Ishikawa (cell line): ENCODE measurements around the gene PCDH9.

ENCODE experiments used
- CEBPB ChIP-seq: IDR thresholded peaks from 2 replicates; pipeline ENCODE4 v1.6.1; 2012
- CREB1 ChIP-seq: IDR thresholded peaks from 2 replicates; pipeline ENCODE4 v1.6.1; 2012; ENCODE audit warnings: low read depth
- EP300 ChIP-seq: IDR thresholded peaks from 2 replicates; pipeline ENCODE4 v1.6.1; 2012; ENCODE audit warnings: borderline replicate concordance
- FOXM1 ChIP-seq: IDR thresholded peaks from 2 replicates; pipeline ENCODE4 v1.6.1; 2012; ENCODE audit warnings: low read depth, borderline replicate concordance
- NFIC ChIP-seq: IDR thresholded peaks from 2 replicates; pipeline ENCODE4 v1.6.1; 2012
- RAD21 ChIP-seq: IDR thresholded peaks from 2 replicates; pipeline ENCODE4 v1.6.1; 2012; ENCODE audit warnings: low read depth
- TAF1 ChIP-seq: IDR thresholded peaks from 2 replicates; pipeline ENCODE4 v1.6.1; 2012; ENCODE audit warnings: low read depth, mild to moderate bottlenecking
- TCF12 ChIP-seq: IDR thresholded peaks from 2 replicates; pipeline ENCODE4 v1.6.1; 2012; ENCODE audit warnings: low read depth
- TEAD4 ChIP-seq: IDR thresholded peaks from 2 replicates; pipeline ENCODE4 v1.6.1; 2012
- ZBTB7A ChIP-seq: IDR thresholded peaks from 2 replicates; pipeline ENCODE4 v1.6.1; 2012; ENCODE audit warnings: low read depth
- TF ChIP-seq, protein P1 (sequence below): IDR thresholded peaks from 2 replicates; pipeline ENCODE4 v1.6.1; 2012; ENCODE audit warnings: low read depth, mild to moderate bottlenecking
- TF ChIP-seq, protein P2 (sequence below): IDR thresholded peaks from 2 replicates; pipeline ENCODE4 v1.6.1; 2012

DNA sequence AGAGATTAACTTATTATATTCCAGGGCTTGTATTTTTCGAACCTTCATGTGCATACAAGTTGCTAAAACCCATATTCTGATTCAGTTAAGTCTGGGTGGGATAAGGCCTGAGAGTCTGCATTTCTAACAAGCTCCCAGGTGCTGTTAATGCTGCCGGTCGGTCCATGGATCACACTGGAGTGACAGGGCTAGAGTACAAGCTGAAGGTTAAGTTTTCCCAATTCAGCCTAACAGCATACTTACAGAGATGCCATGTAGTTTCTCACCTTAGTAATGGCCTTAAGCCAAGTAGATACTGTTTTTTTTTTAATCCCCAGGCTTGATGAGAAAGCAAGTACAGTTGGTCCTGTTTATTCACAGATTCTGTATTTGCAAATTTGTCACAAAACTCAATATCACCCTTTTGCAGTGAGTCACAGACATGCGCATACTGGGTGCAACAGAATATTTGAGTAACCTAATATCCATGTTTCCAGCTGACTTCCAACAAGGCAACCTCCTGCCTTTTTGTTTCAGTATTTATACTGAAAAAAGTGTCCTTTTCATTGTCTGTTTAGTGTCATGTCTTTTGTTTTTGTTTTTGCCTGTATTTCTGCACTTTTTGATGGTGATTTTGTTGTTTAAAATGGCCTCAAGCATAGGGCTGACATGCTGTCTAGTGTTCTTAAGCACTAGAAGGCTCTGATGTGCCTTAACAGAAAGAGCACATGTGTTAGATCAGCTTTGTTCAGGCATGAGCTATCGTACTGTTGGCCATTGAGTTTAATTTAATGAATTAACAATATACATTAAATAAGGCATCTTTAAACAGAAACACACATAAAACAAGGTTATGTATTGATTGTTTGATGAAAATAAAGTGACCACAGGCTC is 875.0 kb downstream of the PCDH9 start:
- TF ChIP-seq TCF12 (no peak), FOXM1 (no peak), TAF1 (no peak), EP300 (no peak), RAD21 (no peak), NFIC (no peak), CEBPB (no peak), ZBTB7A (no peak), TEAD4 (no peak), CREB1 (no peak)
- TF ChIP-seq, protein P1, sequence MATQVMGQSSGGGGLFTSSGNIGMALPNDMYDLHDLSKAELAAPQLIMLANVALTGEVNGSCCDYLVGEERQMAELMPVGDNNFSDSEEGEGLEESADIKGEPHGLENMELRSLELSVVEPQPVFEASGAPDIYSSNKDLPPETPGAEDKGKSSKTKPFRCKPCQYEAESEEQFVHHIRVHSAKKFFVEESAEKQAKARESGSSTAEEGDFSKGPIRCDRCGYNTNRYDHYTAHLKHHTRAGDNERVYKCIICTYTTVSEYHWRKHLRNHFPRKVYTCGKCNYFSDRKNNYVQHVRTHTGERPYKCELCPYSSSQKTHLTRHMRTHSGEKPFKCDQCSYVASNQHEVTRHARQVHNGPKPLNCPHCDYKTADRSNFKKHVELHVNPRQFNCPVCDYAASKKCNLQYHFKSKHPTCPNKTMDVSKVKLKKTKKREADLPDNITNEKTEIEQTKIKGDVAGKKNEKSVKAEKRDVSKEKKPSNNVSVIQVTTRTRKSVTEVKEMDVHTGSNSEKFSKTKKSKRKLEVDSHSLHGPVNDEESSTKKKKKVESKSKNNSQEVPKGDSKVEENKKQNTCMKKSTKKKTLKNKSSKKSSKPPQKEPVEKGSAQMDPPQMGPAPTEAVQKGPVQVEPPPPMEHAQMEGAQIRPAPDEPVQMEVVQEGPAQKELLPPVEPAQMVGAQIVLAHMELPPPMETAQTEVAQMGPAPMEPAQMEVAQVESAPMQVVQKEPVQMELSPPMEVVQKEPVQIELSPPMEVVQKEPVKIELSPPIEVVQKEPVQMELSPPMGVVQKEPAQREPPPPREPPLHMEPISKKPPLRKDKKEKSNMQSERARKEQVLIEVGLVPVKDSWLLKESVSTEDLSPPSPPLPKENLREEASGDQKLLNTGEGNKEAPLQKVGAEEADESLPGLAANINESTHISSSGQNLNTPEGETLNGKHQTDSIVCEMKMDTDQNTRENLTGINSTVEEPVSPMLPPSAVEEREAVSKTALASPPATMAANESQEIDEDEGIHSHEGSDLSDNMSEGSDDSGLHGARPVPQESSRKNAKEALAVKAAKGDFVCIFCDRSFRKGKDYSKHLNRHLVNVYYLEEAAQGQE = no peak
- TF ChIP-seq, protein P2, sequence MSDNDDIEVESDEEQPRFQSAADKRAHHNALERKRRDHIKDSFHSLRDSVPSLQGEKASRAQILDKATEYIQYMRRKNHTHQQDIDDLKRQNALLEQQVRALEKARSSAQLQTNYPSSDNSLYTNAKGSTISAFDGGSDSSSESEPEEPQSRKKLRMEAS = no peak
